OCI-LY7 (cell line): ENCODE measurements around the gene ZNF574.

Experiments used
- CTCF ChIP-seq: fragments of 200-600 bp; sonication (generic); conservative IDR thresholded peaks from 2 replicates; pipeline ENCODE4 v1.5.1; 2014; ENCODE audit warnings: mild to moderate bottlenecking, antibody characterized with exemption, low read length, moderate library complexity, mixed read lengths
- EZH2phosphoT487 ChIP-seq: fragments of 200-600 bp; sonication (generic); IDR thresholded peaks from 2 replicates; pipeline ENCODE4 v1.6.1; 2018; ENCODE audit warnings: low read depth, borderline replicate concordance, mild to moderate bottlenecking, mixed run types, antibody characterized with exemption, low read length, moderate library complexity, mixed read lengths

GRCh38 chr19:42089772-42090171, 13.8 kb downstream of the ZNF574 start:
- no peak for TF ChIP-seq CTCF
- no peak for TF ChIP-seq EZH2phosphoT487
